GM12878 (cell line): Measurements from ENCODE around the gene ALCAM.

ENCODE experiments used
- CREM ChIP-seq: IDR thresholded peaks from 2 replicates; pipeline ENCODE4 v1.6.1; 2014; ENCODE audit warnings: antibody characterized with exemption, low read depth
- CTCF ChIP-seq, 3 experiments: IDR thresholded peaks in 2 of 3; conservative IDR thresholded peaks in 1 of 3; 2 replicates each; pipeline ENCODE4 v1.5.1; 2011; ENCODE audit warnings: low read depth in 3 of 3, low read length in 3 of 3, mild to moderate bottlenecking in 3 of 3, control low read depth in 2 of 3, moderate library complexity in 2 of 3, inconsistent platforms in 1 of 3, mixed read lengths in 1 of 3; ENCODE audit not compliant: control insufficient read depth in 2 of 3, insufficient read depth in 1 of 3; ENCODE audit errors: extremely low read depth in 1 of 3
- ELK1 ChIP-seq: IDR thresholded peaks from 2 replicates; pipeline ENCODE4 v1.6.1; 2012; ENCODE audit warnings: low read depth, low read length, improper control_type of control experiment
- ESRRA ChIP-seq: IDR thresholded peaks from 2 replicates; pipeline ENCODE4 v1.6.1; 2012; ENCODE audit warnings: mild to moderate bottlenecking, low read length, improper control_type of control experiment
- EZH2 ChIP-seq: IDR thresholded peaks from 2 replicates; pipeline ENCODE4 v1.6.1; 2012; ENCODE audit warnings: low read depth, mild to moderate bottlenecking, control low read depth, inconsistent platforms, low read length, borderline replicate concordance; ENCODE audit not compliant: control insufficient read depth
- FOXK2 ChIP-seq: fragments of 450-650 bp; IDR thresholded peaks from 2 replicates; pipeline ENCODE4 v1.6.1; 2017; ENCODE audit warnings: mild to moderate bottlenecking, moderate library complexity
- FOXM1 ChIP-seq: IDR thresholded peaks from 2 replicates; pipeline ENCODE4 v1.6.1; 2012; ENCODE audit warnings: low read depth, mild to moderate bottlenecking, inconsistent platforms, low read length, moderate library complexity
- NRF1 ChIP-seq: conservative IDR thresholded peaks from 2 replicates; pipeline ENCODE4 v1.6.1; 2011; ENCODE audit warnings: mild to moderate bottlenecking, low read depth, low read length, improper control_type of control experiment
- RFX5 ChIP-seq: IDR thresholded peaks from 2 replicates; pipeline ENCODE4 v1.6.1; 2011; ENCODE audit warnings: low read depth, low read length, improper control_type of control experiment
- SREBF2 ChIP-seq: IDR thresholded peaks from 2 replicates; pipeline ENCODE4 v1.6.1; 2012; ENCODE audit warnings: mild to moderate bottlenecking, low read length
- TARDBP ChIP-seq: IDR thresholded peaks from 2 replicates; pipeline ENCODE4 v1.6.1; 2016; ENCODE audit warnings: borderline replicate concordance
- TCF12 ChIP-seq: IDR thresholded peaks from 2 replicates; pipeline ENCODE4 v1.6.1; 2011; ENCODE audit warnings: low read depth, mild to moderate bottlenecking, low read length
- ZNF592 ChIP-seq: fragments of 450-650 bp; IDR thresholded peaks from 2 replicates; pipeline ENCODE4 v1.6.1; 2017; ENCODE audit warnings: mild to moderate bottlenecking, moderate library complexity
- TF ChIP-seq, protein P1 (sequence below): IDR thresholded peaks from 2 replicates; pipeline ENCODE4 v1.6.1; 2011; ENCODE audit warnings: low read depth, mild to moderate bottlenecking, low read length, moderate library complexity, borderline replicate concordance; ENCODE audit errors: extremely low read depth

DNA sequence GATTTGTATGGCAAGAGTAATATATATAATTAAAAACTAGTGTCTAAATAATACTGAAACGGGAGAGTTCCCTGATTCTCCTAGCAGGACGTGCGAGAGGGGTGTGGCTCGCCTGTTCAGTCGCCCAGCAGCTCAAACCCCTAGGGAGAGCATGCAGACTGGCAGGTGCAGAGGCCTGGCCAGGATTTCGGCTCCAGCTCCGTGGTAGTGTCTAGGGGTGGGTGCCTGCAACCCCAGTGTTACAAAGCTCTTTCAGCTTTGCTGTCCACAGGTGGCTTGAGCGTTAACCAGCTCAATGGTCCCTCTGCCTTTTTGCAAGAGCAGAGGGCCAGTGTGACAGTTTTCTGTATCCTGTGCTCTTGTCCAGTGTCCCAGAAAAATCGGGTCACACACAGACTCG lies 226.6 kb downstream of the ALCAM start:
- TF ChIP-seq FOXK2 (no peak), ZNF592 (no peak), CTCF (IDR thresholded peaks at IDR 0.05 in 2 of 3, conservative IDR thresholded peaks at IDR 0.05 in 1 of 3; ENCODE audit: control insufficient read depth in 2 of 3, extremely low read depth in 1 of 3, insufficient read depth in 1 of 3, low read depth in 3 of 3, low read length in 3 of 3) (no peak), RFX5 (no peak), TCF12 (no peak), SREBF2 (no peak), TARDBP (no peak), ELK1 (no peak), NRF1 (no peak), ESRRA (no peak), FOXM1 (no peak), EZH2 (no peak), CREM (no peak)
- TF ChIP-seq, protein P1, sequence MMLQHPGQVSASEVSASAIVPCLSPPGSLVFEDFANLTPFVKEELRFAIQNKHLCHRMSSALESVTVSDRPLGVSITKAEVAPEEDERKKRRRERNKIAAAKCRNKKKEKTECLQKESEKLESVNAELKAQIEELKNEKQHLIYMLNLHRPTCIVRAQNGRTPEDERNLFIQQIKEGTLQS: no peak
